Stimulated activated CD4-positive, alpha-beta T cell treated with anti-CD3 and anti-CD28 coated beads, Interleukin-12 subunit alpha, Interleukin-12 subunit beta, amount 100 ng/mL, for 4 hours (primary cell): ENCODE results near the gene ELFN2.

Experiments
- DNase-seq: peaks from one replicate; pipeline ENCODE4 v3.0.0-alpha.2; 2020

Gene ELFN2

DNA sequence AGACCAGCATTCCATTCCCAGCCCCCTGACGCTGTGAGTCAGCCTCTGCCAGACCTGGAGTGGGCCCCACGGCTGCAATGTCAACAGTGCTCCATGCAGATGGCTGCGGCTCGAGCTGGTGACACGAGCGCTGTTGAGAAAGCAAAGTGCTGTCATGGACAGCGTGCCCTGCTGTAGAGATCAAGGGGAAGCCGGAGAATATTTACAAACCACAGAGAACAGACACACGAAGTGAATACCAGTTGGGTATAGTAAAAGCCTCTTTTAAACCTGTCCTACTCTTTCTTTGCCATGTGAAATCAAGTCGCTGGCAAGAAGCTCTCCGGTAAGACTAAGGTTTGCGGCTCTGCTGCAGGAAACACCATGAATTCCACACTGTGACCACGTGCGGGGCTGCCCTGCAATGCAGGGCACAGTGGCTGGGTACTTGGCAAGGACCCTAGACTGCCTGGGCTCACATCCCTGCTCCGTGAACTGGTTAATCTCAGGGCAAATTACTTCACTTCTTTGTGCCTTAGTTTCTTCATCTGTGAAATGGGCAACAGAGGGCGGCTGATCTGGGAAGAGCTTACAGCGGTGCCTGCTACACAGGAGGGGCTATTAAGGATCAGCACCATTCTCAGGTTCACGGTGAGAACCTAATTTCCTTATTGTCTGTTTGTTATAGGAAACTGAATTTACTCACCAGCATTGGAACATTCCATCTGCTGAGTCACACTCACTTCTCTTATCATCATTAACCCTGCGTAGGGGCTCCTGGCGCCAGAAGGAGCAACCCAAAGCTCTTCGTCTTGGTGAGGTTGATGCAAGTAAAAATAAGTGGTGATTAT is 27.8 kb upstream of the ELFN2 start:
- no peak for DNase-seq

DNA sequence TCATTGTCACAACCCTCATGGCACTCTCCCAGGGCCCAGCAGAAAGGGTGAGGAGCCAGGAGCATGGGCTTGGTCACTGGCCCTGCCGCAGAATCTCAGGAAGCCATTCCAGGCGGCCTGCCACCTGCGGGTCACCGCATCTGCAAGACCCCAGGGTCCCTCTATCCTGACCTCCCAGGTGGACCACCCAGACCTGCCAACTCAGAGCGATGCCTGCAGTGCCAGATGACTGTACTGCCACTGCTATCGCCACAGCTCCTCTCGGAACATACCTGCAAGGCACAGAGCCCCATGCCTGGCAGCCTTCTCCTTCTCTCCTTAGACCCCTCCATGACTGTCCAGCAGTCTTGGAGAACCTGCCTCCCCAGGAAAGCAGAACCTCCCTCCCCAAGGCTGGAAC is 26.4 kb upstream of the ELFN2 start:
- no peak for DNase-seq

DNA sequence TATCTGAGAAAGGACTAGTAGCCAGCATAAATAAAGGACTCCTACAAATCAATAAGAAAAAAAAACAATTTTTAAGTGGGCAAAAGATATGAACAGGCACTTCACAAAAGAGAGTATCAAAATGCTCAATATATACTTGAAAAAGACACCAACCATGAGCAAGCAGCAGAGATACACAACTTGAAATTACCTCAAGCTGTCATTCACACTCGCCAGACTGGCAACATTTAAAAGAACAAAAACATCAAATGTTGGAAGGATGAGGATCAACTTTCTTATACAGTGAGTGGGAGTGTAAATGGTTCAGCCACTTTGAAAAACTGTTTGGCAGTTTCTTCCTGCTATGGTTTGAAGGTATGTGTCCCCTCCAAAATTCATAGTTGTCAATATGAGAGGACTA is 23.9 kb upstream of the ELFN2 start:
- DNase-seq, result no peak

DNA sequence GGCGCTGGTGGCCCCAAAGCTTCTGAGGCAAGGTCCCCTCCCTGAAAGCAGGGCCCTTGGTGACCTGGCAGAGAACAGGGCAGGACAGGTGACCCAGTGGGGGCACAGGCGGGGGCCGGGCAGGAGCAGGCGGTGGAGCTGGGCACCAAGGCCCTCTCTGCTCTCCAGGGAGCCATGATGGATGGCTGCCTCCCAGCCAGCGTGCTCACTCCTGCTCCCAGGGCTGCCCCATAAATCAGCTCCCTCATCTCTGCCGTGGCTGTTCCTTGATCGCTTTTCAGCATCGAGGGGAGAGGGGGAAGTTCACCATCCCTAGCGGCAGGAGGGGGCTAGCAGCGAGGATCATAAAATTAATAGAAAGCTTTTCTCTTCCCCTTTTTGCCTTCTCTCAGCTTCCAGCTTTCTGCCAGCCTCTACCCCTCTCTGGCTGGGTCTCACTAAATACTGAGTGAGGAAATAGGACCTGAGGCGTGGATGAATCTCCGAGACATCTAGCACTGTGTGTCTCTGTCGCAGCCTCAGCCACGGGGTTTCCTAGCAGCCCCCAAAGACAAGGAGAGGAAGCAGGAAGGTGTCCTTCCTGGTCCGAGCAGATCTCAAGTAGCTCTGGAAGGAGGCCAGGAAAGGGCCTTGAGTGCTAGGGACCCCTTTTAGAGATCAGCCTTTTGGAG is 22.2 kb upstream of the ELFN2 start:
- DNase-seq, result no peak

DNA sequence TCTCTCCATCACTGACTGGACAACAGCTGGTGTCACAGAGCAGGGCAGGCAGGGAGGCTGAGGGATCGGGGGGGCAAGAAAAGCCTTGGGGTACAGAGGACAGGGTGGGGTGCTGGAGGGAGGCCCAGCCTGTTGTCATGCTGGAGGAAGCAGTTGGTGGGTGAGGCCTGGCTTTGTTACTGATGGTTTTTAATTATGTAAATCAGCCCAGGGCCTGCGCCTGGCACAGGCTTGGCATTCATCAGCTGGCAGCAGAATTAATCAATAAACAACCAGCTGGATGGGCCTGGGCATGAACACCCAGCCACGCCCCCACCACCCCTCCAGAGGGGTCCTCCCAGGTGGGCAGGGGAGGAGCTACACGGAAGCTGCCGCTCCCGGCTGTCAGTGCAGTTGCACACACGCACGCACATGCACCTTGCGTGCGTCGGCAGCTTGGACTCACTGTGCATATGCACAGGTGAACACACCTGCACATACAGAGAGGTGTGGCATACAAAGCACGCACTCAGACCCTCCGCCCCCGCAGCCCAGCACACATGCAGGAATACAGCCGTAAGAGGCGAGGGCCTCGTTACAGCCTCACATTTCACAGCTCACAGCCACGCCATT is 21.3 kb upstream of the ELFN2 start:
- no peak for DNase-seq

DNA sequence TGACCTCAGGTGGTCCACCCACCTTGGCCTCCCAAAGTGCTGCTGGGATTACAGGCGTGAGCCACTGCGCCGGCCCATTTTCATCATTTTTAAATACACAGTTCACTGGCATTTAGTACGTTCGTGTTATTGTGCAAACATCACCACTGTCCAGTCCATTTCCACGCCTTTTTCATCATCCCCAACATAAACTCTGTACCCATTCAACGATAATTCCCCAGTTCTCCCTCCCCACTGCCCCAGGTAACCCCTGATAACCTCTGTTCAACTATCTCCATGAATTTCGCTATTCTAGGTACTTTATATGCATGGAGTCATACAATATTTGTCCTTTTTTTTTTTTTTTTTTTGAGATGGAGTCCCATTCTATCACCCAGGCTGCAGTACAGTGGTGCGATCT is 18.2 kb upstream of the ELFN2 start:
- no peak for DNase-seq

DNA sequence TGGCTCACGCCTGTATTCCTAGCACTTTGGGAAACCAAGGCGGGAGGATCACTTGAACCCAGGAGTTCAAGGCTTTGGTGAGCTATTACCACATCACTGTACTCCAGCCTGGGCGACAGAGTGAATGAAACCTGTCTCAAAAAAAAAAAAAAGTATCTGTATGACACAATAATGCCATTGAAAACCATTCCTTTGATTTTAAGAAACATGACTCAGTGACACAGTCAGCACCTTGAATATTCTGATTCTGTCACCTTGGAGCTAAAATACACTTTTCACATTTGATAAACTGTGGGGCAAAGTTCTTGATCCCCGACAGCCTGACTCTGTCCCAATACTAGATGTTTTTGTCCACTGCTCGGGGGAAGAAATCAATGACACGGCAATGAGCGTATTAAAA is 16.7 kb upstream of the ELFN2 start:
- DNase-seq, result no peak

DNA sequence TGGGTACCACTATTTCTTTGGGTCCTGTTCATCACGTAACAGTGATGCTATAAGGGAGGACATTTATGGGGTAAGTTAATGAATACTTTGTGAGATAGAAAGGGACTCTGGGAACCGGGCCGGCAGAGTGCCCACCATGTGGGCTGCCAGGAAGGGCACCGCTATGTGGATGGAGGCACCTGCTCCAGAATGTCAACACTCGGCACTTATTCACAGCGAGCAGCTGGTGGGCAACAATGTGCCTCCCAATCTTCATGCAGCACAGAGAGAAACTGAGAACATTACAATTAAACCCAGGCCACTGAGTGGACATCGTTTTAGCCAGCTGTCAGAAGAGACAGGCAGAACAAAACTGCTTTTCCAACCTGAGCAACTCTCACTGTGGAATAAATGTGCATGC is 15.8 kb upstream of the ELFN2 start:
- no peak for DNase-seq

DNA sequence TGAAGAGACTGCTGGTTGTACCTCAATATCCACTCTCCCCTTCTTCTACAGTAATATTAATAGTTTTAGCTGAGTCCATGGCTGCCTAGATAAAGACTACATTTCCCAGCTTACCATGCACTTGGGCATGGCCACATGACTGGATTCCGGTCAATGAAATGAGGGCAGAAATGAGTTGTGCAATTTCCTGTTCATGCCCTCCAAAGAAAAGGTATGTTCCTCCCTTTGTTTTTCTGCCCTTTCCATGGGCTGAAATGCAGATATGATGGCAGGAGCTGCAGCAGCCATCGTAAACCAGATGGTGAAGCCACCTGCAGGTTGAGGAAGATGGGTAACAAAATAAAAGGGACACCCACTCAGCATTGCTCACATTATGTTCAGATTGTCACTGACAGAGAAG is 15.3 kb upstream of the ELFN2 start:
- DNase-seq, result no peak

DNA sequence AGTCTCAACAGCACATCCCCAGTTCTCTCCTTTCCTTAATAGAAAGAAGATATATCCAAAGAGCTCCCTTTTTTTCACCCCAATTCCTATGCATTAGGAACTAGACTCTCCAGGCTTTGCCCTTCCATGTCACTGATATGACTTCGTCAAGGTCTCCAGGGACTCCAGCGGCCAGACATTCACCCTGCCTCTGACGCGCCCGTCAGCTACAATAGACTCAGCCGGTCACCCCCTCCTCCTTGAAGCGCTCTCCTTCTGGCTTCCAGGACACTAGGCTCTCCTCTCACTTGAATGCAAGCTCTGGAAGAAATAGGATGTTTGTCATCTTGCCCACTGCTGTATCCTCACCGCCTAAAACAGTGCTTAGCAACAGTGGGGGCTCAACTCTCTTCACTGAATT is 14.9 kb upstream of the ELFN2 start:
- no peak for DNase-seq

DNA sequence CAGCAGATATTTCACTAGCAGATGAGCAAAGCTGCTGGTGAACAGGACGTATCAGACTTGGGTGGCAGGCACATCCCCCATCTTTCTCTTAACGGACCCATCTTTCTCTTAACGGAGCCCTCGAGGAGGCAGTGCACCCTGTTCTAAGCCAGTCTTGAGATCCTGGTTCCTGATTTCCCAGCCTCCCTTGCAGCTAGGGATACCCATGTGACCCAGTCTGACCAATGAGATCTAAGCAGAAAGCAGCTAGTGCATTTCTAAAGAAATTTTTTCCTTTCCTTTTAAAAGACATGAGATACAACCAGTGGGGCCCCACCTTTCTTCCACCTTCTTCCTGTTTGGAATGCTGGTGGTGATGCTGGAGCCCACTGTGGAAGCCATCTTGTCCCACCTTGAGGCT is 13.6 kb upstream of the ELFN2 start:
- DNase-seq, result no peak

DNA sequence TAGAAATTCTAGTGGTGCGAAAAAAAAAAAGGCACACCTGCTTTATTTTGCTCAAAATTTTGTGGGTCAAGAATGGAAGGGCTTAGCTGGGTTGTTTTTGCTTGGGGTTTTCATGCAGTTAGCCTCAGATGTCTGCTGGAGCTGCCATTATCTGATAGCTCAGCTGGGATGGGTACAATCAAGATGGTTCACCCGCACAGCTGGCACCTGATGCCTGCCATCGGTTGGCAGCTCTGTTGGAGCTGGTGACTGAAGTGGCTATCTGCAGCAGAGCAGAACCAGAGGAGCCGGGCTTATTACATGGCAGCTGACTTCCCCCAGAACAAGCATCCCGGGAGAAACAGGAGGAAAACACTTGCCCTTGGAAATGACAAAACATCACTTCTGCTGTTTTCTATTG is 12.1 kb upstream of the ELFN2 start:
- DNase-seq, result no peak

DNA sequence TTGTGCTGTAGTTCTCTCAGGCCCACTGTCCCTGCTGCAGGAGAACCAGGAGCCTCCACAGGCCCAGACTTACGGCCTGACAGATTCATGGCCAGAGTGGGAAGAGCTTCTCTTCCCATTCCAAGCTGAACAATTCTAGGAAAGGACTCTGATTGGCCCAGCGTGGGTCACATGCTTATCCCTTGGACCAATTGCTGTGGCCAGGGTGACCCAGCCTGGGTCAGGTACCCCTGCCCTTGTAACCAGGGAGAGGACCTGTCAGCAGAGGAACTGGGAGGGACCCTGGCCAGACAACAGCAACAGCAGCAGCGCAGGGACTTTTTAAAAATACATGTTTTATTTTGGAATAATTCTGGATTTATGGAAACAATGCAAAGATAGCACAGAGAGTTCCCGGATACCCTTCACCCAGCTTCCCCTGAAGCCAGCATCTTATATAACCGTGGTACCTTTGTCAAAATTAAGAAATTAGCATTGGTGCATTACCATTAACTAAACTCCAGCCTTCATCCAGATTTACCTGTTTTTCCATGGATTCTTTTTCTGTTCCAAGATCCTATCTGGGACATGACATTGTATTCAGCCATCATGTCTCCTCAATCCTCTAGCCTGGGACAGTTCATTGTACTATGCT is 8.8 kb upstream of the ELFN2 start:
- no peak for DNase-seq

DNA sequence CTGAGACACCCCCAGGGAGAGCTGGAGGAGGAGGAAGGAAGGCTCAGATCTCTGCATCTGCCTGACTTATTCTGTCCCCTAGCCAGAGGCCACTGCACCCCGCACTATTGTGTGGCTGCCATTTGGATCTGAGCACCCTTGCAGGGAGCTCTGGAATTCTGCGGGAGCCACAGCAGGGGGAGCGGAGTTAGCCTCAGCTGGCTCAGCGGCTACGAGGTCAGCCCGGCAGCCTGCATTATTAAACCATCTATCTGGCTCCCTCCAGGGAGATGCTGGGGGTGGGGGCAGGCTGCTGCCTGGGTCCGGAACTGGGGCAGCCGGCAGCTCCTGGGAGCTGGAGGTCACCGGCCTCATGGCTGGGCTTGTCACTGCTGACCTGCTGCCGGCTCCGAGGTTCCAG is 6.5 kb upstream of the ELFN2 start:
- DNase-seq, result no peak

DNA sequence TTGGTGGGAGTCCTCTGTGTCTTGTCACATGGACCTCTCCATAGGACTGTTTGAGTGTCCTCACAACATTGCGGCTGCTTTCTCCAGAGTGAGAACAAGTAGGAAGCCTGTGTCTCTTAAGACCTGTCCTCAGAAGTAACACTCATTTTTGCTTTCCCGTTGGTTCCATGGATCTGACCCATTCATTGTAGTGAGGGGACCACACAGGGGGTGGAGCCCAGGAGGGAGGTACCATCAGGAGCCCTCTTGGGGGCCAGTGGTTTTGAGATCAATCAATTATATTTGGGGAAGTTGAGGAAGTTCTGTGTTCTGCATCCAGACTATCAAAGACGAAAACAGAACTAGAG is 5.4 kb upstream of the ELFN2 start:
- no peak for DNase-seq

DNA sequence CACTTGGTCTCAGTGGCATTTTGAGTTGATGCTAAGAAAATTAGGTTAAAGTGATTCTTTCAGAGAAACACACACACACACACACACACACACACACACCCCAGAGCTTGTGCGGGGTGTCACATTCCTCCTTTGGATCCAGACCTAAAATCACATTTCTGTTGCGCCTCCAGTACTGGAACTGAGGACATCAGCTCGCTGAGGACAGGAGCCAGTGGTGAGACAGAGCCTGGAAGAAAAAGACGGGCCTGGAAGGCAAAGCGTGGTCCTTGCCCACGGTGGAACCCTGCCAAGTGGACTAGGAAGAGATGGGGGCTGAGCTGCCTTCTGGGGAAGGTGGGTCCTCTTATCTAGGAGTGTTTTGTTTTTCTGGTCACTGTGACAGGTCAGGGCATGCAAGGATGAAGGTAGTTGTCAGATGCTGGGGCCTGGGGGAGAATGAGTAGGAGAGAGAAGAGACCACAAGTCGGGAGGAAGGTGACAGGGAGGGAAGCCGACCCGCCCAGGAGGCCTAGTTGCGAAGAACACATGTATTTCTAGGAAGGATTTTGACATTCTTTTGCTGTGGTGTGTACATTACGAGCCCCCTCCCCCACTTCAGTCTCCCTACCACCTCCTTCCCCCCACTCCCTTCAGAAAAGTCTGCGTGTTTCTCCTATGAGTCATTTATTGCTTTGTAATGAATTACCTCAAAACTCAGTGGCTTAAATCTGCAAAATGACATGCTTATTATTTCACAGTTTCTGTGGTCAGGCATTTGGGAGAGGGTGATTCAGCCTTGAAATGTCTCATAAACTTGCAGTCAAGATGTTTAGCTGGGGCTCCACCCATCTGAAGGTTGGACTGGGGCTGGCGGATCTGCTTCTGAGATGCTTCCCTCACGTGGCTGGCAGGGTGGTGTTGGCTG is 4.8 kb upstream of the ELFN2 start:
- no peak for DNase-seq

DNA sequence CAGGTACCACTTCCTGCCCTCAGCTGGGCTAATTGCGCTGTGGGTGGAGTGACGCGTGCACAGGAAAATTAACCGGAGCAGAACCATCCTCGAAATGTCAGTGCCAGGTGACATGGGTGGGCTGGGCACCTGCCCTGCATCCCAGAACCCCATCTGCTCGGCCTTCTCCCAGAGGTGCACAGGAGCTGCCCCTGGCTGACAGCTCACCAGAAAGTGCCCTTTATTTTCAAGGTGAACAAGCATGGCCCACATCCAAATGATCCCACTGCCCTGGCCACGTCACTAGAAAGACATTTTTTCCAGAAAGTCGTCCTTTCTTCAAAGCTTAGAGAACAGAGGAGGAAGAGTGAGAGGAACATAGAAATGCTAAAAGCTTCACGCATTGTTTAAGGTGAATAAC is 4.1 kb upstream of the ELFN2 start:
- no peak for DNase-seq

DNA sequence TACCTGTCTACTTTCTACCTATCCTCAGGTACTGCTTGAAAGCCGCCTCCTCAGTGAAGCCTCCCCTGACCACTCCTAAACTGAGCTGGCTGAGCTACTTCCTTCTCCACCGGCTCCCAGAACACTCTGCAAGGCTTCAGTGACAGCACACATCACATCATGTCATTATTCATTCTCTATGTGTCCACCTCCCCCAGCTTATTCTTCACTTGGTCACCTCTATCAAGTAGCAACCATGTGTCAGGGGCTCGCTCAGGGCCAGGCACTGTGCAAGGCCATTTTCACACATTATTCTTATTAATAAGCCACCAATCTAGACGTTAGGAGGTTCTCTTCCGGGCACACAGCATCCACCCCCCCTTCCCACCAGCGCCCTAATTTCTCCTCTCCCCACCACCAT is 3.7 kb upstream of the ELFN2 start:
- no peak for DNase-seq

DNA sequence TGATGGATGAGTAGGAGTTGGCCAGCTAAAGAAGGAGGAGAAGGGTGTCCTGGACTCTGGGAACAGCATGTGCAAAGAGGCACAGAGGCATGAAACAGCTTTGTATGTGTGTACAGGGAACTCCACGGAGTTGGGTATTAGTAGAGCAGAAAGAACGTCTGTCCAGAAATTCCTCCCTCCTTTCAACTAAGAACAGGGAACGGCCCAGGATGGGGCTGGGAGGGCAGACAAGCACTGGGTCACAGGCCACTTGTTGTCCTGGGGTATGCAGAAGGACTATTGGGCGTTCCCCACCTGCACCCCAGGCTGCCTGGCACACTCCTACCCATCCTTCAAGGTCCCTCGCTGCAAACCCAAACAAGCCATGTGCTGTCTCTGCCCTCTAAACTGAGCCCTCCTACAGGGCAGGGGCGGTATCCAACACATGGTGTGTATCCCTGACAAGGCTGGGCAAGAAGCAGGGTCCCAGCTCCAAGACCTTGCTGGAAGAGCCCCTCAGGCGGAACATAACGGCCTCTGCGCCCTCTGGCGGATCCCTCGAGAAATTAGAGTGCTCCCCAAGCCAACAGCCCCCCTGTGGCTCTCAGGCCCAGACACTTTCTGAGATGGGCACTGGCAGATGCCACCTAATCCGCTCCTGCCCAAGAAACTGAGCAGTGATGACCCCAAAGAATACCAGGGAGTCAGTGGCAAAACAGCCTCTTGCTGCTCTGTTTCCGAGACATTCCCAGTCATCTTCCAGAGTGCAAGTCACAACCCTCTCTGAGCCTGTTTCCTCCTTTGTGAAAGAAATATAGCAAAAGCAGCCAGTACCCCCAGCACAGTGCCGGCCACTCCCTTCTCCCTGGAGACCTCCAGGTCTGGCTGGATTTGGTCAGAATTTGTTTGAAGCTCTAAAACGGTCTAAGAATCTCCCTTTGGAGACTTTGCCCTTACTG is 1.6 kb upstream of the ELFN2 start:
- DNase-seq, result peak; percentile 54

DNA sequence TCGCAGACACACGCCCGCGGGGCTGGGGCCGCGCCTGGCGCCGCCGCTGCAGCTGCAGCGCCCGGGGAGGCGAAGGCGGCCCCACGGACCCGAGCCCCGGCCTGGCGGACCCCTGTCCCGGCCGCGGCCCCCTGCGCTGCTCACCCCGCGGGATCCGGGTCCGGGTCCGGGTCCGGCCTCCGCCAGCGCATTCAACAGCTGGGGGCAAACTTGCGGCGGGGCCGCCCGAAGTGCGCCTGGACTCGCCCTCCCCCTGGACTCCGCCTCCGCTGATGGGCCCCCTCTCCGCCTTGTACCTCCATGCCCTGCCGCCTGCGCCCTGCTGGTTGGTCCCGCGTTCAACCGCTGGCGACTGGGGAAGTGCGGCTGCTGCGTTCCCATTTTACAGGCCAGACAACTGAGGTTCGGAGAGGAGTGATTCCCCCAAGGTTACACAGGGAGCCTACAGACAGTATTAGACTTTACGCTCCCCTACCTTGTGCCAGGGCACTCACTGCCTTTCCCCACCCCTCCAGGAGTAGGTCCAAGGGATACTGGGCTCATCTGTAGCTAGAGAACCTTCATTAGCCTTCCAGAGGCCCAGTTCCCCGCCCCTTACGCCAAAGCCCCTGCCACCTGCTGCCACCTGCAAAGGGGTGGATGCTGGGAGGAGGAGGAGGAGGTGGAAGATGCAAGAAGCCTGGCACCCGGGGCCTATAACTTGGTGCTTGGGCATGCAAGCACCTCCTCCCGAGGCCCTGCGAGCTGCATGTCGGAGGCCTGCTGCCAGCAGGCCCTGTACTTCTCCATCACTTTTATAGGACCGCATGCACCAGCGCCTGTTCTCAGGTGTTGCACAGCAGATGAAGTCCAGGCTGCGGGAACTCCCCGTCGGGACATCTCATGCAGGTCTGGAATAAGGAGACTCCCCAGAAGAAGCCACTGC is 694 bp upstream of the ELFN2 start:
- no peak for DNase-seq

DNA sequence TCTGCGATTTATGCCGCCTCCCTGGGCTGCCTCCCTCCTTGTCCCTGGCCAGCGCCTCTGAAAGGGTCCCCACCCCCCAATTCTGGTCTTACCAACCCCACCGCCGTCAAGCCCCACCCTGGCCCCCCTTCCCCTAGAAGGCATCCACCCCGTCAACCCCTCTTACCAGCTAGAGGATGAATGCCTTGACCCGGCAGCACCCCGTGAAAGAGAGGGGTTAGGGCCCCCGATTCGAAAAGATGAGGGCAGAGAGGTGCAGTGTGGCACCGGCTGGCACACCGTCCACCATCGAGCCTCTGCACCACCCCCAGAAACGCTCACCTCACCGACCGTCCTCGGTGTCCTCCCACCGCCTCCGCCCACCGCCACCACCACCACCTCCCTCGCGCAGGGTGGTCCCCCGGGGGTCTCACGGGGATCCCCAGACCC is 559 bp downstream of the ELFN2 start:
- no peak for DNase-seq
